Measurements from ENCODE around the gene TSPO. TPM values are rescaled to one million over a fixed set of nuclear protein-coding genes. Genes with fewer than 3 reads are reported as not detected.
A peak's percentile ranks its signal among the peaks of the same experiment; 100 is the strongest.
"Not testable (repeated sequence)": the region's sequence is repeated elsewhere in the genome, so short reads cannot be mapped to it uniquely, and the experiment has no call there.

Gene TSPO
- 126 and 127 TPM in 2 replicates for total RNA-seq

GRCh38 chr22:43151251-43152002 lies at the start of gene TSPO:
Gene TSPO, plus strand, starts transcription at chr22:43151559. Its CDS starts 7,680 bp downstream, at chr22:43159239.
- H3K27ac Mint-ChIP-seq, result peak within 1 kb of the TSS; percentile 94
- peak; percentile 47 for DNase-seq (ENCODE audit: low spot score)
- intact Hi-C loops (cut with micrococcal nuclease), result loop anchor here (5.0 kb wide), 1 partner anchor 36 kb away; the partner anchor contains the start of gene TTLL12
- H3K36me3 Mint-ChIP-seq (ENCODE audit: low read depth), result peaks cover 5% of the 10 kb centered on the region
- no peaks in the 10 kb centered on the region for H3K9me3 Mint-ChIP-seq
- H3K4me1 Mint-ChIP-seq (ENCODE audit: low read depth), result peaks cover 28% of the 10 kb centered on the region
- H3K4me3 Mint-ChIP-seq (ENCODE audit: low read depth), result peak within 1 kb of the TSS; percentile 99
- H3K27me3 Mint-ChIP-seq (ENCODE audit: low read depth), result no peaks in the 10 kb centered on the region

DNA sequence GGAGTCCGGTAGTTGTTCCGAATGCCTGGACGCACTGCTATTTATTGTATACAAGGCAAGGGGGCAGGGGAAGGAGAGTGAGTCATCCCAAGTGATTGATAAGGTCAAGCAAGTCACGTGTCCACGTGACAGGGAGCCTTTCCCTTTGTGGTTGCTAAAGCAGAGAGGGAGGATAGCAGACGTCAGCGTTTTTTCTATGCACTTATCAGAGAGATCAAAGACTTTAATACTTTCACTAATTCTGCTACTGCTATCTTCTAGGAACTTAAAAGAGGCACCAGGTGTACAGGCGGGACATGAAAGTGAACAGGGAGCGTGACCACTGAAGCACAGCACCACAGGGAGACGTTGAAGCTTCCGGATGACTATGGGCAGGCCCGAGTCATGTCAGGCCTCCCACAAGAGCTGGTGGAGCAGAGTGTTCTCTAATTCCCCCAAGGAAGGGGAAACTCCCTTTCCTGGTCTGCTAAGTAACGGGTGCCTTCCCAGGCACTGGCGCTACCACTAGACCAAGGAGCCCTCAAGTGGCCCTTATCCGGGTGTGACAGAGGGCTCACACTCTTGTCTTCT lies 47.2 kb upstream of the TSPO start:
- H3K4me3 Mint-ChIP-seq (ENCODE audit: low read depth), result not testable (repeated sequence)

GRCh38 chr22:43104950-43105349 lies 46.4 kb upstream of the TSPO start:
- H3K27ac Mint-ChIP-seq; H3K27me3 Mint-ChIP-seq (ENCODE audit: low read depth); H3K36me3 Mint-ChIP-seq (ENCODE audit: low read depth); intact Hi-C loops (cut with micrococcal nuclease); DNase-seq (ENCODE audit: low spot score); H3K4me3 Mint-ChIP-seq (ENCODE audit: low read depth); H3K9me3 Mint-ChIP-seq: not testable (repeated sequence)
- peaks cover 18% of the 10 kb centered on the region for H3K4me1 Mint-ChIP-seq (ENCODE audit: low read depth)

More for the DNA sequence above, 47.2 kb upstream of the TSPO start:
- H3K4me1 Mint-ChIP-seq (ENCODE audit: low read depth), result peaks cover 18% of the 10 kb centered on the region
- H3K27me3 Mint-ChIP-seq (ENCODE audit: low read depth); H3K36me3 Mint-ChIP-seq (ENCODE audit: low read depth); H3K9me3 Mint-ChIP-seq; intact Hi-C loops (cut with micrococcal nuclease): not testable (repeated sequence)
- H3K27ac Mint-ChIP-seq, result peak overlapping the region; percentile 29
- peak; percentile 45 for DNase-seq (ENCODE audit: low spot score)

DNA sequence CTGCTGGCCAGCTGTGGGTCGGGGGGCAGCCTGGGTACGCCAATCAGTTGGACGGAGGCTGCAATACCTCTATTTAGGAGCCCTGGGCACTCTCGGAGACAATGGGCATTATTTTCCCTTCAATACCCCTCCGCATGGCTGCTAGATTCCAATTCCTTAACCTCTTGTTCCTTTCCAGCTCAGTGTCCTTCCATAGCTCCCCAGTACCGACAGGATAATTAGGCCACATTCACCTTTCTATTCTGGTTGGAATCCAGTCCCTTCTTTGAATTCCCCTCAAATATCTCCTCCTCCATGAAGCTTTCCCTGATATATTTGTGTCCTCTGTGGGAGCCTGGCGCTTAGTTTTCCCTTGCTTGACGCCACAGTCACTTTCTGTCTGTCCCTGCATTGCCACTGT lies 45.1 kb upstream of the TSPO start:
- H3K27me3 Mint-ChIP-seq (ENCODE audit: low read depth), result peaks cover 13% of the 10 kb centered on the region
- intact Hi-C loops (cut with micrococcal nuclease), result no loop called here
- H3K4me1 Mint-ChIP-seq (ENCODE audit: low read depth), result peaks cover 15% of the 10 kb centered on the region
- H3K27ac Mint-ChIP-seq, result no peak overlapping the region
- no peak overlapping the region for H3K4me3 Mint-ChIP-seq (ENCODE audit: low read depth)
- DNase-seq (ENCODE audit: low spot score), result no peak
- no peaks in the 10 kb centered on the region for H3K36me3 Mint-ChIP-seq (ENCODE audit: low read depth)
- H3K9me3 Mint-ChIP-seq, result no peaks in the 10 kb centered on the region

DNA sequence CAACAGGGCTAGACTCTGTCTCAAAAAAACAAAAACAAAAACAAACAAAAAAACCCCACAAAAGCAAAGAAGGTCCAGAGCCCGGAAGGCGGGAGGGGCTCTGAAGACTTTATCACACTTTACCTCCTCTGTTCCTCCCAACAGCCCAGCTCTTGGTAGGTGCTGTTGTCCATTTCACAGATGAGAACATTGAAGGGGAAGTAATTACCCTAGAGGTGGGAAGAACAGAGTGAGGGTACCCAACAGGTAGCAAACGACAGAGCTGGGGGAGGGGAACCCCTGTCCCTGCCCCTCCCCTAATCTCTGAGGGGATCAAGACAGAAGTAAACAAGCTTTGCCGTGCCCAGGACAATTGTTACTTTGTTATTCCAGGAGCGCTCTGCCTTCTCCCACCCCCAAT lies 41.8 kb upstream of the TSPO start:
- DNase-seq (ENCODE audit: low spot score), result no peak
- Mint-ChIP-seq H3K4me1 (ENCODE audit: low read depth) (peaks cover 5% of the 10 kb centered on the region), H3K9me3 (no peaks in the 10 kb centered on the region), H3K27ac (no peak overlapping the region), H3K36me3 (ENCODE audit: low read depth) (no peaks in the 10 kb centered on the region), H3K27me3 (ENCODE audit: low read depth) (peaks cover 28% of the 10 kb centered on the region), H3K4me3 (ENCODE audit: low read depth) (peak overlapping the region; percentile 21)
- intact Hi-C loops (cut with micrococcal nuclease), result no loop called here

DNA sequence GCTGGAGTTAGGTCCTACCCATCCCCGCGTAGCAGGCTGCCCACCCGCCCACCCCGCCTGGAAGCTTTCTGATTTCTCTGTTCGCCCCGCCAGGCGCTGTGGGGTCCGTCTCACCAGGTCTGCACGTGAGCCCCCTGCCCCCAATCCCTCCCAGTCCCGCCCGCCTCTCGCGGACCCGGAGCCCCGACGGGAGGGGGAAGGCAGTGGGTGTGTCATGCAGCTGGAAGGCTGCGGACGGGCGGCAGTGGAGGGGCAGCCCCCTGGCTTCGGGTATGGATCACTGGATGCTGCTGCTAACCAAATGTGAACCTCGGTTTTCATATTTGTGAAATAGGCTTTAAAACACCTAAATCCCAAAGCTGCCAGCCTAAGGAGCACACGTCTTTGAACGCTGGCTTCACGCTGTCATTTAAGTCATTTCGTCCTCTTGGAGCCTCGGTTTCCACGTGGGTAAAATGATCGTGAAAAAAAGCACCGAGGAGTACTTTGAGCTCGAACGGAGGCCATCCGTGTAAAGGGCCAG lies 41.4 kb upstream of the TSPO start:
- Mint-ChIP-seq H3K4me1 (ENCODE audit: low read depth) (peaks cover 3% of the 10 kb centered on the region), H3K27ac (no peak overlapping the region), H3K4me3 (ENCODE audit: low read depth) (peak overlapping the region; percentile 71), H3K27me3 (ENCODE audit: low read depth) (peaks cover 28% of the 10 kb centered on the region), H3K36me3 (ENCODE audit: low read depth) (no peaks in the 10 kb centered on the region), H3K9me3 (no peaks in the 10 kb centered on the region)
- no peak for DNase-seq (ENCODE audit: low spot score)
- intact Hi-C loops (cut with micrococcal nuclease), result no loop called here

GRCh38 chr22:43110444-43110926 lies 40.9 kb upstream of the TSPO start, which contains the start of gene BIK:
Gene BIK, plus strand, starts transcription at chr22:43110750. Its CDS starts 13,273 bp downstream, at chr22:43124023.
- H3K4me3 Mint-ChIP-seq (ENCODE audit: low read depth), result peak within 1 kb of the TSS; percentile 71
- no peaks in the 10 kb centered on the region for H3K36me3 Mint-ChIP-seq (ENCODE audit: low read depth)
- H3K27ac Mint-ChIP-seq, result no peak within 1 kb of the TSS
- no peaks in the 10 kb centered on the region for H3K9me3 Mint-ChIP-seq
- peaks cover 3% of the 10 kb centered on the region for H3K4me1 Mint-ChIP-seq (ENCODE audit: low read depth)
- intact Hi-C loops (cut with micrococcal nuclease), result no loop called here
- H3K27me3 Mint-ChIP-seq (ENCODE audit: low read depth), result peaks cover 28% of the 10 kb centered on the region
- DNase-seq (ENCODE audit: low spot score), result peak; percentile 26

DNA sequence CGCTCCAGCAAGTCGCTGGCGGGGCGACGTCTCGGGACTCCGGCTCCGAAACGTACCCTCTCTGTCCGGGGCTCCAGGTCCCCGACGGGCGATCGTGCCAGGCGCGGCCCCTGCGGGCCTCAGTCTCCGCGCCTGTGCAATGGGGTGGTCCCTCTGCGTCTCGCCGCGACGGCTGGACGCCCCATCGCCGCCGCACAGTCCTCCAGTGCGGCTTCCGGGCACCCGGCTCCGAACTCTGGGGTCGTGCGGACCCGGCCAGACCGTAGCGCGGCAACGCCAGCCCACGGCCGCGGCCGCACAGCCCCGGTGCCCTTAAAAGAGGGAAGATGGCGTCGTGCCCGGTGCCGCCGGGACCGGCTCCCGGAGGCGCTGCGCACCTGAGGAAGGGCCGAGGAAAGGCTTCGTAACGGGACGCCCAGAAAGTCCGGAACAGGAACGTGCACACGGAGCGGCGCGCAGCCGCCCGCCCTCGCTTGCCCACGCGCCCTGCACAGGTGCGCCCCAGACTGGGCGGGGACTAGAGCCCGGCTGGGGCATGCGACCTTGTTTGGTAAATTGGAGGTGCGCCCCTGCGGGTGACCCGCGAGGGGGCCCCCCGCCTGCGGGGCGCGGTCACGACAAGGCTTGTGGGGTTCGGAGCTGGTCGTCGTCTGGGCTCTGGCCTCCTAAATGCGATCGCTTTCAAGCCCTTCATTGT lies 40.3 kb upstream of the TSPO start:
- Mint-ChIP-seq H3K9me3 (no peaks in the 10 kb centered on the region), H3K27ac (no peak overlapping the region), H3K4me1 (ENCODE audit: low read depth) (peaks cover 3% of the 10 kb centered on the region), H3K4me3 (ENCODE audit: low read depth) (peak overlapping the region; percentile 56), H3K36me3 (ENCODE audit: low read depth) (no peaks in the 10 kb centered on the region), H3K27me3 (ENCODE audit: low read depth) (peaks cover 28% of the 10 kb centered on the region)
- DNase-seq (ENCODE audit: low spot score), result peak; percentile 20
- intact Hi-C loops (cut with micrococcal nuclease), result no loop called here

GRCh38 chr22:43113526-43114251 lies 37.7 kb upstream of the TSPO start:
- peaks cover 28% of the 10 kb centered on the region for H3K27me3 Mint-ChIP-seq (ENCODE audit: low read depth)
- H3K36me3 Mint-ChIP-seq (ENCODE audit: low read depth), result no peaks in the 10 kb centered on the region
- H3K4me3 Mint-ChIP-seq (ENCODE audit: low read depth), result no peak overlapping the region
- H3K27ac Mint-ChIP-seq, result no peak overlapping the region
- peaks cover 3% of the 10 kb centered on the region for H3K4me1 Mint-ChIP-seq (ENCODE audit: low read depth)
- no peak for DNase-seq (ENCODE audit: low spot score)
- intact Hi-C loops (cut with micrococcal nuclease), result no loop called here
- H3K9me3 Mint-ChIP-seq, result no peaks in the 10 kb centered on the region

- intact Hi-C loops (cut with micrococcal nuclease), result no loop called here
- H3K4me3 Mint-ChIP-seq (ENCODE audit: low read depth), result no peak overlapping the region
- H3K9me3 Mint-ChIP-seq, result no peaks in the 10 kb centered on the region
- H3K27me3 Mint-ChIP-seq (ENCODE audit: low read depth), result peaks cover 19% of the 10 kb centered on the region
- H3K36me3 Mint-ChIP-seq (ENCODE audit: low read depth), result no peaks in the 10 kb centered on the region
- no peak overlapping the region for H3K27ac Mint-ChIP-seq
- H3K4me1 Mint-ChIP-seq (ENCODE audit: low read depth), result peaks cover 4% of the 10 kb centered on the region
- no peak for DNase-seq (ENCODE audit: low spot score)
These were observed 36.4 kb upstream of the TSPO start for GRCh38 chr22:43114958-43115357.

DNA sequence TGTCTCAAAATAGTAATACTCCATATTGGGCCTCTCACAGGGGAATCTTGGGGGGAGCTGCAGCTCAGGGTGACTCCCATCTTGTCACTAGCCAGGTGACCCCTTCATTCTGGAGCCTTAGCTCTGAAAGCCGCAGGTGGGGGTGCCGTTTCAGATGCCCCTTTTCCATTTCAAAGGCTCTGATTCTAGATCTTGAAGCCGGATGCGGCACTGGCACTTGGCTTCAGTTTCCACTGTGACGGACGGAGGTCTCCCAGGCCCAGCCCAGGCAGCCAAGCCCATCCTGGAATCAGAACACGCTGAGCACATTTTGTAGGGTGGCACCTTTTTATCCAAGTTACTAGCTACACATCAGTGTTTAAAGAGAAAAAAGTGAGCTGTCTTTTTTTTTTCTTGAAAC lies 34.4 kb upstream of the TSPO start:
- Mint-ChIP-seq H3K4me3 (ENCODE audit: low read depth) (no peak overlapping the region), H3K27me3 (ENCODE audit: low read depth) (peaks cover 10% of the 10 kb centered on the region), H3K4me1 (ENCODE audit: low read depth) (peaks cover 1% of the 10 kb centered on the region), H3K27ac (no peak overlapping the region), H3K36me3 (ENCODE audit: low read depth) (no peaks in the 10 kb centered on the region), H3K9me3 (no peaks in the 10 kb centered on the region)
- intact Hi-C loops (cut with micrococcal nuclease), result no loop called here
- DNase-seq (ENCODE audit: low spot score), result no peak
